GF-D8 (cell line): ENCODE data around the gene JMJD8.

Experiments used
- DNase-seq: peaks from one replicate; lab custom pipeline; 2025; lab: John Stamatoyannopoulos, UW

The JMJD8 gene

GRCh38 chr16:641326-642188 lies 42.6 kb downstream of the JMJD8 start, which contains the start of gene MCRIP2:
TSS of gene MCRIP2 (plus strand) at chr16:641828. CDS start at chr16:641992, 164 bp downstream.
- DNase-seq: peak; percentile 70

GRCh38 chr16:640614-641013 lies 43.5 kb downstream of the JMJD8 start:
- DNase-seq: no peak

- DNase-seq: no peak
Observed at GRCh38 chr16:638836-639235, 45.3 kb downstream of the JMJD8 start.

DNA sequence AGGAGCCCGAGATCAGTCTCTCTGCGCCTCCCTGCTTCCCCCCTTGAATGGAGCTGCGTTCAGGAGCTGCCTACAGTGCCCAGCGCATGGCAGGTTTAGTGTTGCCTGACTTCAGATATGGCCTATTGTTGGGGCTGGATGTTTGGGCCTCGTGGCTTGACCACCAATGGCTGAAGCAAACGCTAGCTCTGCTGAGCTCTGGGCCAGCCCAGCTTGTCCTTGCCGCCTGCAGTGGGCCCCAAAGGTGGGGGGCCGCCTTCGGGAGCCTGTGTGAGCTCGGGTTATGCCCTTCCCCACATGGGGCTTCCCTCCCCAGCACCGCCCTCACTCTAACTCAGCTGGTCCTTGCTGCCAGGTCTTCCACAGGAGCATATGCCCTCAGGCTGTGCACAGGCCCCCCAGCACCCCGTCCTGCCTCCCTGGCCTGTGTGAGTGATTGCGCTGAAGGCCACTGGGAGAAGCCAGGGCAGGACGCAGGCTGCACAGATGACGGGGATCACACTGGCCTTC lies 46.0 kb downstream of the JMJD8 start:
- DNase-seq: no peak

DNA sequence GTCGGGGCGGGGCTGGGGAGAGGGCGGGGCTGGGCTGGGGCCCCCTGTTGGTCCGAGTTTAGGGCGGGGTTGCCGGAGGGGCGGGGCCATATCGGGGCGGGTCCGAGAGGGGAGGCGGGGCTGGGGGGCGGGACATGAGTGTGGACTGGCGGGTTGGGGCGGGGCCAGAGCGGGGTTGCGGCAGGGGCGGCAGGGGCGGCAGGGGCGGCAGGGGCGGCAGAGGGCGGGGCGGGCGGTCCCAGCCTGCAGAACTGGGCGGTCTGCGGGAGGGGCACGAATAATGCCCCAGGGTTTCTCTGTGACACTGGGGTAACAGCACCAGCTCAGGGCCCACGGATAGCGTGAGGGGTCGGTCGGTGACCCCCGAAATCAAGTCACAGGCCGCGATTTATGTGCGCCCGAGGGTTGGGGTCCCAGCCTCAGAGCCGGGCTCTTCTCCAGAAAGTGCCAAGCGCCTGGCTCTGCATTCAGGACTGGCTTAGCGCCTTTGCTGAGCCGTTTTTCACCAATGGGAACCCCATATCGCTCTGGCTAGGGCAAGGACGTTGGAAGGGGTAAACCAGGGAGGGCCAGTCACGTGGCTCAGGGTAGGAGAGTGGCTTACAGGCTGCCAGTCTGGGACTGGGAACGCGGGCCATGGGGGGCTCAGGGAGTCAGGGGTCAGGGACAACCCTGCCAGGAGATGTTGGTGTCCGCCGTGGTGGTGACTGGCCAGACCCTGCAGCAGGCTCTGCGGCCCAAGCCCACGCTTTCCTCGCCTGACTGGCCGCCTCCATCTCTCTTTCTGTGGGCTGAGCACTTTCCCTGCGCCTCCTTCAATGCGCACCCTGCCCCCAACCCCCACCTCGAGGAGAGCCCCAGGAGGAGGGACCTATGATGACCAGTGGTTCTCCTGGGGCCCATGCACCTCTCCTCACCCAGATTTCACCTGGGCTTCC lies 46.8 kb downstream of the JMJD8 start:
- DNase-seq: no peak

- DNase-seq: peak; percentile 88
Observed at GRCh38 chr16:636206-637080, 47.7 kb downstream of the JMJD8 start, which contains the start of gene METTL26. TSS of gene METTL26 (minus strand) at chr16:636305. CDS start at chr16:636290, 15 bp downstream.

DNA sequence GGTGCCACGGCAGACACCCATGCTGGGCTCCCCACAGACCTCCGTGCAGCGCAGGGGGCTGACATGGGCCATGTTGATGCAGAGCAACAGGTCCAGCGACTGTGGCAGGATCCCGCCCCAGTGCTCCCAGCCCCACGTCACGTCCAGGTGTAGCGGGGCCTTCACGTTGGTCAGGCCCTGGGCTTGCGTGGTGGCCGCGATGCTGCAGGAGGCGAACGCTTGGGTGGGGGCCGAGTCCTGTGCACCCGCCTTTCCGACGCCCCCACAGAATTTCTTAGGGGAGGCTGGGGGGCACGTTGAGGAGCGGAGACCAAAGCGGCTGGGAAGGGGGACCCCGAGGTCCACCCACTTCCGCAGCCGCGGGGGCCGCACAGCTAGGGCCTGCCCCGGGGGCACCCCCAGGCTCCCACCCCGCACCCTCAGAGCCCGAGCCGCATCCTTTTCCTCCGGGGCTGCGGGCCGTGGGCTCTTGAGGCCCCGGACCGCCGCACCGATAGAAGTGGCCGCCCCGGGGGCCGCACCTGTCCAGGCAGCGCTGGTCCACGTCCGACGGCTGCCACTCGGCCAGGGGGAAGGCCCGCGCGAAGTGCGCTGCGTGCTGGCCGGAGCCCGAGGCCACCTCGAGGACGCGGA lies 48.4 kb downstream of the JMJD8 start:
- DNase-seq: no peak

DNA sequence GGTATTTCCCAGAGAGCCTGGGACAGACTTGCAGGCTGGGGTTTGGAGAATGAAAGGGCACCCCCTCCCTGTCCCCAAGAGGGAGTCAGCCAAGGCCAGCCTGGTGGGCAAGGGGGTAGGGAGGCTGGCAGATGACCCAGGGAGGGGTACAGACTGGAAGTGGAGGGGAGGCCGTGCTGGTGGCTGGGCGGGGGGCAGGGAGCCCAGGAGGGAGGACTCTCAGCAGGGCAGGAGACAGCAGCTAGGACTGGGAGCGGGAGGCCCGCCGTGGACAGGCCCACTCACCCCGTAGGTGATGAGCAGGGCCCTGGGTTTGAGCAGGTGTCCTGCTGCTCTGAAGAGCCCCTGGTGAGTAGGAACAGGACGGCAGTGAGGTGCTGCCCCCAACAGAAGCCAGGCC lies 49.1 kb downstream of the JMJD8 start:
- DNase-seq: no peak

- DNase-seq: no peak
Observed at GRCh38 chr16:634051-634670, 50.0 kb downstream of the JMJD8 start.

DNA sequence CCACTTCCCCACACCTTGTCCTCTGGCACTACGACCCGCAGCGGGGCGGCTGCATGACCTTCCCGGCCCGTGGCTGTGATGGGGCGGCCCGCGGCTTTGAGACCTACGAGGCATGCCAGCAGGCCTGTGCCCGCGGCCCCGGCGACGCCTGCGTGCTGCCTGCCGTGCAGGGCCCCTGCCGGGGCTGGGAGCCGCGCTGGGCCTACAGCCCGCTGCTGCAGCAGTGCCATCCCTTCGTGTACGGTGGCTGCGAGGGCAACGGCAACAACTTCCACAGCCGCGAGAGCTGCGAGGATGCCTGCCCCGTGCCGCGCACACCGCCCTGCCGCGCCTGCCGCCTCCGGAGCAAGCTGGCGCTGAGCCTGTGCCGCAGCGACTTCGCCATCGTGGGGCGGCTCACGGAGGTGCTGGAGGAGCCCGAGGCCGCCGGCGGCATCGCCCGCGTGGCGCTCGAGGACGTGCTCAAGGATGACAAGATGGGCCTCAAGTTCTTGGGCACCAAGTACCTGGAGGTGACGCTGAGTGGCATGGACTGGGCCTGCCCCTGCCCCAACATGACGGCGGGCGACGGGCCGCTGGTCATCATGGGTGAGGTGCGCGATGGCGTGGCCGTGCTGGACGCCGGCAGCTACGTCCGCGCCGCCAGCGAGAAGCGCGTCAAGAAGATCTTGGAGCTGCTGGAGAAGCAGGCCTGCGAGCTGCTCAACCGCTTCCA lies 50.6 kb downstream of the JMJD8 start:
- DNase-seq: no peak

GRCh38 chr16:632486-633335 lies 51.4 kb downstream of the JMJD8 start:
- no peak for DNase-seq

GRCh38 chr16:631808-632358 lies 52.3 kb downstream of the JMJD8 start:
- DNase-seq: no peak
